Omental fat pad (tissue), 4 donors: ENCODE data around the gene NRAP. TPM values are rescaled to one million over a fixed set of nuclear protein-coding genes. Genes with fewer than 3 reads are reported as not detected.

ENCODE experiments used
- ATAC-seq: fragments of 150-250 bp; one replicate; pipeline ENCODE4 v1.9.1; 2016; ENCODE audit warnings: mild to moderate bottlenecking, moderate library complexity; ENCODE audit not compliant: low FRiP score
- DNase-seq: peaks from one replicate; pipeline ENCODE4 v3.0.0-alpha.2; 2019; ENCODE audit warnings: low spot score
- total RNA-seq, 4 donors: library from RNA; depleted of rRNA; stranded (reverse); fragments of >200 nt; gene quantifications; one replicate each; pipeline ENCODE4 v1.1.0, GENCODE V29; 2016
- TF ChIP-seq, protein P1 (sequence below), 3 donors: fragments of 450-650 bp; IDR thresholded peaks; one replicate each; pipeline ENCODE4 v1.5.1; 2016 to 2017; ENCODE audit warnings: antibody characterized with exemption in 3 of 3, mild to moderate bottlenecking in 3 of 3, moderate library complexity in 2 of 3

The NRAP gene
- total RNA-seq, 4 donors from 2014 or later, result not detected

GRCh38 chr10:113540845-113541548 is 122.8 kb downstream of the NRAP start:
- DNase-seq, result no peak
- no peak for ATAC-seq
- TF ChIP-seq, protein P1, sequence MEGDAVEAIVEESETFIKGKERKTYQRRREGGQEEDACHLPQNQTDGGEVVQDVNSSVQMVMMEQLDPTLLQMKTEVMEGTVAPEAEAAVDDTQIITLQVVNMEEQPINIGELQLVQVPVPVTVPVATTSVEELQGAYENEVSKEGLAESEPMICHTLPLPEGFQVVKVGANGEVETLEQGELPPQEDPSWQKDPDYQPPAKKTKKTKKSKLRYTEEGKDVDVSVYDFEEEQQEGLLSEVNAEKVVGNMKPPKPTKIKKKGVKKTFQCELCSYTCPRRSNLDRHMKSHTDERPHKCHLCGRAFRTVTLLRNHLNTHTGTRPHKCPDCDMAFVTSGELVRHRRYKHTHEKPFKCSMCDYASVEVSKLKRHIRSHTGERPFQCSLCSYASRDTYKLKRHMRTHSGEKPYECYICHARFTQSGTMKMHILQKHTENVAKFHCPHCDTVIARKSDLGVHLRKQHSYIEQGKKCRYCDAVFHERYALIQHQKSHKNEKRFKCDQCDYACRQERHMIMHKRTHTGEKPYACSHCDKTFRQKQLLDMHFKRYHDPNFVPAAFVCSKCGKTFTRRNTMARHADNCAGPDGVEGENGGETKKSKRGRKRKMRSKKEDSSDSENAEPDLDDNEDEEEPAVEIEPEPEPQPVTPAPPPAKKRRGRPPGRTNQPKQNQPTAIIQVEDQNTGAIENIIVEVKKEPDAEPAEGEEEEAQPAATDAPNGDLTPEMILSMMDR (IDR thresholded peaks at IDR 0.05), result no peak

DNA sequence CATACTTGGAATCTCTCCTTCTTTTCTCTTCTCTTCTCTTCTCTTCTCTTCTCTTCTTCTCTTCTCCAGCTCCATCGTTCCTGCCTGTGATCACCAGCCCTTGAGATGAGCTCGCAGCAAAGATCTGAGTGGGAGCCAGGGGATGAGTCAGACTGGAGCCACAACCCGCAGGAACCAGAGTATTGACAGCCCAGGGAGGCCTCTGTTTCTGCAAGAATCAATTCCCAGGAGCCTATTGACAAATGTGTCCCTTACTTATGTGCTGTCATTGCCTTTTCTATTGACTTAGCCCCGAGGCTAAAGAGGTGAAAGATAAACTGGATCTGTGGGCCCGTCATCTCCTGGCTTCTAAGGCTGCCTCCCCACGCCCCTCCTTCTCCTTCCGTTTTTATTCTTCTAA is 124.1 kb downstream of the NRAP start:
- ATAC-seq (no peak), DNase-seq (no peak)
- TF ChIP-seq, protein P1 (IDR thresholded peaks at IDR 0.05), result no peak

Other genes with a start within 250 kb of the NRAP start
- gene HABP2, start 111.0 kb downstream of the NRAP start, total RNA-seq, result not detected
- 10 to 100 TPM; 18.6 to 34.0 (median 26.3) TPM for gene CASP7, start 15.9 kb upstream of the NRAP start, total RNA-seq
- not detected for gene PLEKHS1, start 87.6 kb upstream of the NRAP start, total RNA-seq
- gene DCLRE1A, start 190.0 kb upstream of the NRAP start, total RNA-seq, result 1 to 10 TPM; 2.2 to 3.9 (median 3.6) TPM
- gene NHLRC2, start 190.6 kb upstream of the NRAP start, total RNA-seq, result 100 to 1,000 TPM in 1 of 4 donors, 10 to 100 TPM in 3; 18.0 to 117 (median 24.1) TPM